ENCODE results near the gene SPATA13. TPM values are rescaled to one million over a fixed set of nuclear protein-coding genes. Genes with fewer than 3 reads are reported as not detected.

SPATA13 gene
- total RNA-seq, 6 experiments from 2014 or later = 7.0 to 9.2 (median 8.4) TPM

GRCh38 chr13:24257497-24257896, 97.0 kb downstream of the SPATA13 start:
- Mint-ChIP-seq H3K27me3 (ENCODE audit: insufficient read depth) (no peaks in the 10 kb centered on the region; the same call in 1 of the 2 replicates), H3K27ac (no peak overlapping the region), H3K4me1 (ENCODE audit: low read depth) (no peaks in the 10 kb centered on the region), H3K36me3 (ENCODE audit: low read depth) (peaks cover 19% of the 10 kb centered on the region), H3K4me3 (no peak overlapping the region), H3K9me3 (no peaks in the 10 kb centered on the region)
- no peak for DNase-seq
- TF ChIP-seq, protein P1, sequence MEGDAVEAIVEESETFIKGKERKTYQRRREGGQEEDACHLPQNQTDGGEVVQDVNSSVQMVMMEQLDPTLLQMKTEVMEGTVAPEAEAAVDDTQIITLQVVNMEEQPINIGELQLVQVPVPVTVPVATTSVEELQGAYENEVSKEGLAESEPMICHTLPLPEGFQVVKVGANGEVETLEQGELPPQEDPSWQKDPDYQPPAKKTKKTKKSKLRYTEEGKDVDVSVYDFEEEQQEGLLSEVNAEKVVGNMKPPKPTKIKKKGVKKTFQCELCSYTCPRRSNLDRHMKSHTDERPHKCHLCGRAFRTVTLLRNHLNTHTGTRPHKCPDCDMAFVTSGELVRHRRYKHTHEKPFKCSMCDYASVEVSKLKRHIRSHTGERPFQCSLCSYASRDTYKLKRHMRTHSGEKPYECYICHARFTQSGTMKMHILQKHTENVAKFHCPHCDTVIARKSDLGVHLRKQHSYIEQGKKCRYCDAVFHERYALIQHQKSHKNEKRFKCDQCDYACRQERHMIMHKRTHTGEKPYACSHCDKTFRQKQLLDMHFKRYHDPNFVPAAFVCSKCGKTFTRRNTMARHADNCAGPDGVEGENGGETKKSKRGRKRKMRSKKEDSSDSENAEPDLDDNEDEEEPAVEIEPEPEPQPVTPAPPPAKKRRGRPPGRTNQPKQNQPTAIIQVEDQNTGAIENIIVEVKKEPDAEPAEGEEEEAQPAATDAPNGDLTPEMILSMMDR (IDR thresholded peaks at IDR 0.05) = no peak

- Mint-ChIP-seq H3K36me3 (ENCODE audit: low read depth) (no peaks in the 10 kb centered on the region), H3K9me3 (no peaks in the 10 kb centered on the region), H3K4me3 (no peak overlapping the region), H3K4me1 (ENCODE audit: low read depth) (no peaks in the 10 kb centered on the region), H3K27ac (no peak overlapping the region), H3K27me3 (ENCODE audit: insufficient read depth) (no peaks in the 10 kb centered on the region)
- no peak for DNase-seq
- TF ChIP-seq, protein P1 (IDR thresholded peaks at IDR 0.05) = no peak
Observed at GRCh38 chr13:24261566-24261965, 101.0 kb downstream of the SPATA13 start.

GRCh38 chr13:24263632-24264031, 103.1 kb downstream of the SPATA13 start:
- H3K4me3 Mint-ChIP-seq = no peak overlapping the region
- TF ChIP-seq, protein P1 (IDR thresholded peaks at IDR 0.05) = no peak
- no peaks in the 10 kb centered on the region for H3K9me3 Mint-ChIP-seq
- no peaks in the 10 kb centered on the region for H3K36me3 Mint-ChIP-seq (ENCODE audit: low read depth)
- no peak for DNase-seq
- no peak overlapping the region for H3K27ac Mint-ChIP-seq
- no peaks in the 10 kb centered on the region for H3K4me1 Mint-ChIP-seq (ENCODE audit: low read depth)
- H3K27me3 Mint-ChIP-seq (ENCODE audit: insufficient read depth) = no peaks in the 10 kb centered on the region; the same call in 1 of the 2 replicates

- H3K36me3 Mint-ChIP-seq (ENCODE audit: low read depth) = no peaks in the 10 kb centered on the region
- TF ChIP-seq, protein P1 (IDR thresholded peaks at IDR 0.05) = no peak
- no peaks in the 10 kb centered on the region for H3K9me3 Mint-ChIP-seq
- H3K4me3 Mint-ChIP-seq = no peak overlapping the region
- peaks cover 4% of the 10 kb centered on the region for H3K4me1 Mint-ChIP-seq (ENCODE audit: low read depth)
- no peaks in the 10 kb centered on the region; the same call in 1 of the 2 replicates for H3K27me3 Mint-ChIP-seq (ENCODE audit: insufficient read depth)
- no peak for DNase-seq
- no peak overlapping the region for H3K27ac Mint-ChIP-seq
Observed at GRCh38 chr13:24264976-24265375, 104.5 kb downstream of the SPATA13 start.

GRCh38 chr13:24265453-24265852, 104.9 kb downstream of the SPATA13 start:
- Mint-ChIP-seq H3K4me1 (ENCODE audit: low read depth) (peaks cover 9% of the 10 kb centered on the region), H3K27ac (no peak overlapping the region), H3K4me3 (no peak overlapping the region), H3K9me3 (no peaks in the 10 kb centered on the region), H3K36me3 (ENCODE audit: low read depth) (no peaks in the 10 kb centered on the region), H3K27me3 (ENCODE audit: insufficient read depth) (no peaks in the 10 kb centered on the region; the same call in 1 of the 2 replicates)
- no peak for DNase-seq
- TF ChIP-seq, protein P1 (IDR thresholded peaks at IDR 0.05) = no peak

DNA sequence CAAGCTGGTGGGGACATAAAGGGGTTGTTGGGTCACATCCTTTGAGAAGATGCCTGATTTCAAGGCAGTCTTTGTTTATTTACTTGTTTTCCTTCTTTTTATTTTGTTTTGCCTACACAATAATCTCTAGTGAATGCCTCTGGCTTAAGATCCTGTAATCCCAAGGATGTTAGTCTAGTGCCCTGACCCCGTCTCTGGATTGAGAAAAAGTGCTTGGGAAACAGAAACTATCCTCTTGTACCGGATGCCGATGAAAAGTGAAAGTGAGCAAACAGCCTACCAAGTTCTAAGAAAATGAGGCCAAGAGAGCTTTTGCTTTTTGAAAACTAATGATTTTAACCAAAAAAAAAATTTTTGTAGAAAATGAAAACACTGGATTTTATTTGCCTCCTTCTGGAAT, 106.8 kb downstream of the SPATA13 start:
- Mint-ChIP-seq H3K4me1 (ENCODE audit: low read depth) (peaks cover 26% of the 10 kb centered on the region), H3K4me3 (no peak overlapping the region), H3K36me3 (ENCODE audit: low read depth) (no peaks in the 10 kb centered on the region), H3K27me3 (ENCODE audit: insufficient read depth) (no peaks in the 10 kb centered on the region; the same call in 1 of the 2 replicates), H3K27ac (no peak overlapping the region), H3K9me3 (no peaks in the 10 kb centered on the region)
- TF ChIP-seq, protein P1 (IDR thresholded peaks at IDR 0.05) = no peak
- DNase-seq = no peak
